H1 (cell line): Measurements from ENCODE around the gene LDLRAD3. TPM values are rescaled to one million over a fixed set of nuclear protein-coding genes. Genes with fewer than 3 reads are reported as not detected.

ENCODE experiments used
- CTCF ChIA-PET: fragments of 300-600 bp; sonication (Branson Sonifier 250); formaldehyde crosslinking; loops from one replicate; lab custom pipeline; 2021; ENCODE audit not compliant: partially characterized antibody; lab: Charles Lee
- POLR2A ChIA-PET: fragments of 300-600 bp; sonication (Branson Sonifier 250); formaldehyde crosslinking; loops from one replicate; lab custom pipeline; 2021; ENCODE audit warnings: inconsistent platforms; ENCODE audit not compliant: partially characterized antibody; lab: Charles Lee
- DNase-seq, 2 experiments: peaks; one replicate each; pipeline versions ENCODE4 v3.0.0 to v3.0.0-alpha.2; 2010 to 2022; ENCODE audit warnings: low spot score in 2 of 2, low read depth in 1 of 2, mixed read lengths in 1 of 2
- FAIRE-seq: peaks from 2 replicates; lab custom pipeline; 2011; peaks lifted over from hg19 to GRCh38; lab: Jason Lieb, UNC
- H2AFZ ChIP-seq: 2 replicates; pipeline ENCODE4 v1.8.1; 2012; ENCODE audit warnings: low read length, inconsistent platforms
- H2AK5ac ChIP-seq: 2 replicates; pipeline ENCODE4 v1.6.1; 2013; ENCODE audit warnings: low read depth, low read length
- H2BK120ac ChIP-seq: replicated peaks from 2 replicates; pipeline ENCODE3; 2013; ENCODE audit warnings: low read depth, low read length, inconsistent platforms
- H2BK12ac ChIP-seq: 2 replicates; pipeline ENCODE4 v1.6.1; 2013; ENCODE audit warnings: low read depth, low read length
- H2BK15ac ChIP-seq: 2 replicates; pipeline ENCODE4 v1.6.1; 2013; ENCODE audit warnings: low read length
- H2BK20ac ChIP-seq: 2 replicates; pipeline ENCODE4 v1.6.1; 2013; ENCODE audit warnings: low read length
- H2BK5ac ChIP-seq: 2 replicates; pipeline ENCODE4 v1.6.1; 2013; ENCODE audit warnings: low read depth, low read length
- H3K14ac ChIP-seq: 2 replicates; pipeline ENCODE4 v1.6.1; 2013; ENCODE audit warnings: inconsistent platforms; ENCODE audit not compliant: insufficient read length
- H3K18ac ChIP-seq: 2 replicates; pipeline ENCODE4 v1.6.1; 2013; ENCODE audit warnings: low read length; ENCODE audit errors: extremely low read depth
- H3K23ac ChIP-seq: 2 replicates; pipeline ENCODE4 v1.6.1; 2013; ENCODE audit warnings: inconsistent platforms; ENCODE audit not compliant: insufficient read length
- H3K23me2 ChIP-seq: 2 replicates; pipeline ENCODE4 v1.6.1; 2013; ENCODE audit warnings: low read depth, low read length
- H3K27ac ChIP-seq: 2 replicates; pipeline ENCODE4 v1.6.1; 2011; ENCODE audit warnings: low read depth, low read length, inconsistent platforms
- H3K27me3 ChIP-seq, 4 experiments: replicated peaks in 1 of 4; 1 replicate in 1 of 4; 2 replicates in 3 of 4; pipeline versions ENCODE4 v1.6.1 to v1.8.1; 2011 to 2013; ENCODE audit warnings: low read length in 3 of 4, mild to moderate bottlenecking in 3 of 4, inconsistent platforms in 2 of 4, mixed read lengths in 2 of 4, moderate library complexity in 1 of 4; ENCODE audit not compliant: control insufficient read depth in 3 of 4, insufficient read depth in 3 of 4; ENCODE audit errors: extremely low read depth in 1 of 4
- H3K36me3 ChIP-seq, 4 experiments: 2 replicates each; pipeline versions ENCODE4 v1.6.1 to v1.8.1; 2011 to 2013; ENCODE audit warnings: mild to moderate bottlenecking in 4 of 4, low read length in 3 of 4, moderate library complexity in 2 of 4, control low read depth in 1 of 4, inconsistent platforms in 1 of 4; ENCODE audit not compliant: insufficient read depth in 4 of 4, control insufficient read depth in 2 of 4
- H3K4ac ChIP-seq: replicated peaks from 2 replicates; pipeline ENCODE3; 2013; ENCODE audit warnings: low read length, low read depth, mixed read lengths, inconsistent platforms; ENCODE audit not compliant: insufficient read length
- H3K4me1 ChIP-seq, 4 experiments: replicated peaks in 1 of 4; 1 replicate in 1 of 4; 2 replicates in 3 of 4; pipeline versions ENCODE4 v1.6.1 to v1.8.1; 2011 to 2013; ENCODE audit warnings: low read length in 3 of 4, inconsistent platforms in 2 of 4, mixed read lengths in 1 of 4; ENCODE audit not compliant: insufficient read depth in 4 of 4, control insufficient read depth in 3 of 4
- H3K4me2 ChIP-seq, 2 experiments: 2 replicates each; pipeline versions ENCODE4 v1.6.1 to v1.8.1; 2011 to 2013; ENCODE audit warnings: low read depth in 2 of 2, low read length in 2 of 2, control low read depth in 1 of 2, inconsistent platforms in 1 of 2, mild to moderate bottlenecking in 1 of 2; ENCODE audit not compliant: insufficient read depth in 1 of 2
- H3K4me3 ChIP-seq, 4 experiments: fragments of 200-600, 300-600 bp in 1 of 4; sonication (generic), shearing (Covaris generic), sonication (Bioruptor Twin) in 1 of 4; 2 replicates each; pipeline versions ENCODE4 v1.5.1 to v1.8.1; 2011 to 2016; ENCODE audit warnings: low read length in 4 of 4, low read depth in 3 of 4, control low read depth in 2 of 4, inconsistent platforms in 2 of 4, mild to moderate bottlenecking in 2 of 4, mixed read lengths in 1 of 4, moderate library complexity in 1 of 4; ENCODE audit not compliant: insufficient read depth in 2 of 4; ENCODE audit errors: extremely low read depth in 1 of 4
- H3K56ac ChIP-seq: replicated peaks from 2 replicates; pipeline ENCODE3; 2013; ENCODE audit warnings: low read depth, mild to moderate bottlenecking, mixed read lengths, low read length, inconsistent platforms; ENCODE audit not compliant: insufficient read length
- H3K79me1 ChIP-seq: 2 replicates; pipeline ENCODE4 v1.6.1; 2013; ENCODE audit warnings: low read depth, low read length, control low read depth
- H3K79me2 ChIP-seq, 2 experiments: 2 replicates each; pipeline versions ENCODE4 v1.6.1 to v1.8.1; 2012 to 2013; ENCODE audit warnings: low read length in 2 of 2, mild to moderate bottlenecking in 2 of 2, inconsistent platforms in 1 of 2; ENCODE audit not compliant: insufficient read depth in 2 of 2, control insufficient read depth in 1 of 2
- H3K9ac ChIP-seq, 4 experiments: replicated peaks in 1 of 4; 1 replicate in 1 of 4; 2 replicates in 3 of 4; pipeline versions ENCODE4 v1.6.1 to v1.8.1; 2011 to 2013; ENCODE audit warnings: low read depth in 3 of 4, low read length in 3 of 4, control low read depth in 2 of 4, mild to moderate bottlenecking in 2 of 4, moderate library complexity in 2 of 4, inconsistent platforms in 1 of 4; ENCODE audit errors: extremely low read depth in 1 of 4
- H3K9me3 ChIP-seq, 2 experiments: 2 replicates each; pipeline versions ENCODE4 v1.6.1 to v1.8.1; 2012 to 2013; ENCODE audit warnings: mild to moderate bottlenecking in 2 of 2, moderate library complexity in 2 of 2, control low read depth in 1 of 2, inconsistent platforms in 1 of 2, low read depth in 1 of 2, low read length in 1 of 2, mixed read lengths in 1 of 2; ENCODE audit not compliant: insufficient read depth in 2 of 2
- H4K20me1 ChIP-seq, 2 experiments: replicated peaks in 1 of 2; 2 replicates each; pipeline versions ENCODE3 to v1.8.1; 2011 to 2013; ENCODE audit warnings: inconsistent platforms in 2 of 2, low read length in 2 of 2, mild to moderate bottlenecking in 1 of 2; ENCODE audit not compliant: insufficient read depth in 2 of 2, control insufficient read depth in 1 of 2
- H4K5ac ChIP-seq: 2 replicates; pipeline ENCODE4 v1.6.1; 2013; ENCODE audit warnings: low read length, low read depth, mixed read lengths, inconsistent platforms; ENCODE audit not compliant: insufficient read length
- H4K8ac ChIP-seq: 2 replicates; pipeline ENCODE4 v1.8.0; 2013; ENCODE audit warnings: mild to moderate bottlenecking, moderate library complexity, low read length, inconsistent platforms; ENCODE audit not compliant: insufficient read depth; ENCODE audit errors: extremely low read depth
- H4K91ac ChIP-seq: replicated peaks from 2 replicates; pipeline ENCODE3; 2013; ENCODE audit warnings: low read length, mixed read lengths, inconsistent platforms; ENCODE audit not compliant: insufficient read length
- JUN ChIP-seq: IDR thresholded peaks from 2 replicates; pipeline ENCODE4 v1.6.1; 2011; ENCODE audit warnings: low read depth, mild to moderate bottlenecking, improper control_type of control experiment, low read length
- KDM4A ChIP-seq: IDR thresholded peaks from one replicate; pipeline ENCODE4 v1.7.1; 2012; ENCODE audit warnings: low read depth, mild to moderate bottlenecking, moderate library complexity, low read length, inconsistent platforms; ENCODE audit not compliant: severe bottlenecking
- RAD21 ChIP-seq, 2 experiments: IDR thresholded peaks in 1 of 2; conservative IDR thresholded peaks in 1 of 2; 2 replicates each; pipeline ENCODE4 v1.6.1; 2011; ENCODE audit warnings: low read depth in 2 of 2, low read length in 2 of 2, improper control_type of control experiment in 1 of 2, inconsistent platforms in 1 of 2, mild to moderate bottlenecking in 1 of 2, moderate library complexity in 1 of 2
- RNF2 ChIP-seq: fragments of 200-900, 300-1000 bp; sonication (generic); IDR thresholded peaks from 2 replicates; pipeline ENCODE4 v1.7.1; 2016; ENCODE audit warnings: borderline replicate concordance, low read depth, mild to moderate bottlenecking, antibody characterized with exemption, low read length; ENCODE audit not compliant: poor library complexity, severe bottlenecking; ENCODE audit errors: missing control alignments
- SRF ChIP-seq: IDR thresholded peaks from 2 replicates; pipeline ENCODE4 v1.6.1; 2011; ENCODE audit warnings: mild to moderate bottlenecking, low read depth, low read length, moderate library complexity
- TAF1 ChIP-seq: IDR thresholded peaks from 2 replicates; pipeline ENCODE4 v1.6.1; 2011; ENCODE audit warnings: mild to moderate bottlenecking, low read depth, low read length
- TCF12 ChIP-seq: IDR thresholded peaks from 2 replicates; pipeline ENCODE4 v1.6.1; 2011; ENCODE audit warnings: low read depth, mild to moderate bottlenecking, low read length
- ZNF274 ChIP-seq: IDR thresholded peaks from 2 replicates; pipeline ENCODE4 v1.7.0; 2012; ENCODE audit warnings: low read length, borderline replicate concordance; ENCODE audit errors: extremely low read depth
- WGBS, 2 experiments: shearing (Covaris generic) in 1 of 2; methylation state at CpG; one replicate each; pipeline versions ENCODE4 v1.1.6 to v1.1.7; 2013 to 2015; ENCODE audit warnings: low lambda C conversion rate in 2 of 2, mixed read lengths in 2 of 2, inconsistent platforms in 1 of 2, low coverage in 1 of 2, missing lambda C conversion rate in 1 of 2; ENCODE audit not compliant: insufficient replicate concordance in 2 of 2, insufficient coverage in 1 of 2, insufficient read length in 1 of 2; ENCODE audit errors: extremely low coverage in 1 of 2, missing lambda C conversion rate in 1 of 2; 5-methylcytosine and 5-hydroxymethylcytosine counted together
- polyA plus RNA-seq, 7 experiments: library from polyadenylated mRNA; depleted of rRNA in 3 of 7; stranded (reverse) in 5 of 7; unstranded in 2 of 7; fragments of >200 nt in 5 of 7; fragments of 200-250 nt in 2 of 7; gene quantifications; 1 replicate in 5 of 7; 2 replicates in 1 of 7; 4 replicates in 1 of 7; pipeline versions ENCODE4 v1.2.1 to v1.2.3, GENCODE V29; 2011 to 2013; ENCODE audit warnings: missing spikeins in 2 of 7, mixed read lengths in 2 of 7
- total RNA-seq: library from RNA; stranded (reverse); fragmentation: NEBNext Ultra II Directional; extraction: Animal tissue kit (Norgen Biotek cat#: 25700); gene quantifications from 2 replicates; pipeline ENCODE4 v1.2.1, GENCODE V29; 2021
- TF ChIP-seq, protein P1 (sequence below), 3 experiments: IDR thresholded peaks; 1 replicate in 2 of 3; 2 replicates in 1 of 3; pipeline versions ENCODE4 v1.5.1 to v1.6.1; 2011; ENCODE audit warnings: low read length in 3 of 3, mild to moderate bottlenecking in 3 of 3, inconsistent platforms in 2 of 3, low read depth in 1 of 3, moderate library complexity in 1 of 3; ENCODE audit not compliant: insufficient read depth in 1 of 3; ENCODE audit errors: control extremely low read depth in 1 of 3
- TF ChIP-seq, protein P2 (sequence below): IDR thresholded peaks from 2 replicates; pipeline ENCODE4 v1.6.1; 2011; ENCODE audit warnings: low read depth, mild to moderate bottlenecking, low read length; ENCODE audit not compliant: insufficient read depth

The LDLRAD3 gene
- total and polyA plus RNA-seq, 2 of the 8 experiments (the other 6 are each of a cell fraction or from before 2014, with no cell fraction given): 18.6 to 22.8 TPM

DNA sequence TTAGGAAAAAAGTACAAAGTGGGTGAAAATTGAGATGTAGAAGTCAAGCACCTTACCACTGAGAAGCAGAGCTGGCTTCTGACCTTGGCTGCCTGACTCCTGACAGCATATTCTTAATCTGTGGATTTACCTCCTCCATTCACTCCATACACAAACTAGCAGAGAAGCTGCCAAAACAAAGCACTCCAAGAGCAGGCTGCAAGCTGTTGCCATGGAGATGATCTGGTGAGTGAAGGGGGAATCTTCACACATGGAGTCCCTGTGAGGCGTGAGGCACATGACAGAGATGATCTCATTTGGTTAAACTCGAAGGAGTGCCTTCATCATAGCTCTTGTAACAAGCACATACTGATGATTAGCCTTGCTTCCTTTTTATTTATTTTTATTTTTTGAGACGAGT lies 329.2 kb downstream of the LDLRAD3 start:
- Histone ChIP-seq H3K4me1 (no peaks in the 10 kb centered on the region), H3K56ac (no peak overlapping the region), H3K79me1 (peaks cover 2% of the 10 kb centered on the region; the same call in 1 of the 2 replicates), H2BK120ac (no peak overlapping the region), H2BK15ac (no peak overlapping the region), H3K27me3 (no peaks in the 10 kb centered on the region), H3K36me3 (peaks cover 0 to 7% (median 0%) of the 10 kb centered on the region in 4 experiments; a peak in 1 of 8 replicates), H3K4ac (no peak overlapping the region), H3K23ac (no peak overlapping the region), H3K9ac (no peak overlapping the region), H3K27ac (no peak overlapping the region), H3K23me2 (no peaks in the 10 kb centered on the region), H3K9me3 (no peaks in the 10 kb centered on the region), H3K14ac (no peak overlapping the region), H4K5ac (no peak overlapping the region), H2AK5ac (no peak overlapping the region), H4K8ac (no peak overlapping the region), H2AFZ (no peak overlapping the region), H3K79me2 (no peaks in the 10 kb centered on the region), H4K91ac (no peak overlapping the region), H3K4me3 (no peak overlapping the region), H2BK20ac (no peak overlapping the region), H3K4me2 (no peak overlapping the region), H3K18ac (no peak overlapping the region), H4K20me1 (peaks cover 0 to 1% of the 10 kb centered on the region in 2 experiments), H2BK5ac (no peak overlapping the region), H2BK12ac (no peak overlapping the region)
- CTCF ChIA-PET: interaction anchor here (0.6 to 3.9 kb wide), 11 partner anchors 9 to 785 kb away, joined by 3 to 14 read pairs (median 5); no protein-coding TSS in a partner anchor
- FAIRE-seq (no peak), DNase-seq (no peak)
- POLR2A ChIA-PET: no interaction called here
- 89% methylated on average over 3 of the region's 3 CpGs; no CpG with 5 or more reads in 1 of the 2 experiments for WGBS, 2 experiments
- TF ChIP-seq TCF12: no peak
- no peak for TF ChIP-seq TAF1
- no peak for TF ChIP-seq JUN
- TF ChIP-seq, protein P1, sequence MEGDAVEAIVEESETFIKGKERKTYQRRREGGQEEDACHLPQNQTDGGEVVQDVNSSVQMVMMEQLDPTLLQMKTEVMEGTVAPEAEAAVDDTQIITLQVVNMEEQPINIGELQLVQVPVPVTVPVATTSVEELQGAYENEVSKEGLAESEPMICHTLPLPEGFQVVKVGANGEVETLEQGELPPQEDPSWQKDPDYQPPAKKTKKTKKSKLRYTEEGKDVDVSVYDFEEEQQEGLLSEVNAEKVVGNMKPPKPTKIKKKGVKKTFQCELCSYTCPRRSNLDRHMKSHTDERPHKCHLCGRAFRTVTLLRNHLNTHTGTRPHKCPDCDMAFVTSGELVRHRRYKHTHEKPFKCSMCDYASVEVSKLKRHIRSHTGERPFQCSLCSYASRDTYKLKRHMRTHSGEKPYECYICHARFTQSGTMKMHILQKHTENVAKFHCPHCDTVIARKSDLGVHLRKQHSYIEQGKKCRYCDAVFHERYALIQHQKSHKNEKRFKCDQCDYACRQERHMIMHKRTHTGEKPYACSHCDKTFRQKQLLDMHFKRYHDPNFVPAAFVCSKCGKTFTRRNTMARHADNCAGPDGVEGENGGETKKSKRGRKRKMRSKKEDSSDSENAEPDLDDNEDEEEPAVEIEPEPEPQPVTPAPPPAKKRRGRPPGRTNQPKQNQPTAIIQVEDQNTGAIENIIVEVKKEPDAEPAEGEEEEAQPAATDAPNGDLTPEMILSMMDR (IDR thresholded peaks at IDR 0.05; ENCODE audit: control extremely low read depth in 1 of 3, insufficient read depth in 1 of 3, low read depth in 1 of 3, low read length in 3 of 3): no peak
- TF ChIP-seq RAD21 (IDR thresholded peaks at IDR 0.05 in 1 of 2, conservative IDR thresholded peaks at IDR 0.05 in 1 of 2; ENCODE audit: low read depth in 2 of 2, low read length in 2 of 2): no peak
- TF ChIP-seq, protein P2, sequence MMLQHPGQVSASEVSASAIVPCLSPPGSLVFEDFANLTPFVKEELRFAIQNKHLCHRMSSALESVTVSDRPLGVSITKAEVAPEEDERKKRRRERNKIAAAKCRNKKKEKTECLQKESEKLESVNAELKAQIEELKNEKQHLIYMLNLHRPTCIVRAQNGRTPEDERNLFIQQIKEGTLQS: no peak
- no peak for TF ChIP-seq ZNF274
- TF ChIP-seq RNF2: no peak
- TF ChIP-seq SRF: no peak
- TF ChIP-seq KDM4A: no peak
